Stimulated activated CD4-positive, alpha-beta T cell treated with anti-CD3 and anti-CD28 coated beads, Interleukin-12 subunit alpha, Interleukin-12 subunit beta, amount 100 ng/mL, for 48 hours (primary cell): ENCODE measurements around the gene AGPS.
"Not testable (repeated sequence)": the region's sequence is repeated elsewhere in the genome, so short reads cannot be mapped to it uniquely, and the experiment has no call there.

Experiments
- DNase-seq, 3 donors: peaks; one replicate each; pipeline ENCODE4 v3.0.0-alpha.2; 2020; ENCODE audit warnings: low read depth in 2 of 3, low spot score in 1 of 3

The AGPS gene

GRCh38 chr2:177392373-177393202, at the start of gene AGPS:
Gene AGPS (plus strand): TSS chr2:177392773. CDS start chr2:177392790, 17 bp downstream.
- DNase-seq, result peak; percentile 62 to 75 (median 63)

GRCh38 chr2:177343773-177344172, 48.8 kb upstream of the AGPS start:
- no peak for DNase-seq

- no peak for DNase-seq
Observed at GRCh38 chr2:177344316-177344715, 48.3 kb upstream of the AGPS start.

GRCh38 chr2:177346192-177346591, 46.4 kb upstream of the AGPS start:
- no peak for DNase-seq

- DNase-seq, result no peak
Observed at GRCh38 chr2:177347570-177347969, 45.0 kb upstream of the AGPS start.

- DNase-seq, result no peak
Observed at GRCh38 chr2:177348118-177348654, 44.4 kb upstream of the AGPS start.

DNA sequence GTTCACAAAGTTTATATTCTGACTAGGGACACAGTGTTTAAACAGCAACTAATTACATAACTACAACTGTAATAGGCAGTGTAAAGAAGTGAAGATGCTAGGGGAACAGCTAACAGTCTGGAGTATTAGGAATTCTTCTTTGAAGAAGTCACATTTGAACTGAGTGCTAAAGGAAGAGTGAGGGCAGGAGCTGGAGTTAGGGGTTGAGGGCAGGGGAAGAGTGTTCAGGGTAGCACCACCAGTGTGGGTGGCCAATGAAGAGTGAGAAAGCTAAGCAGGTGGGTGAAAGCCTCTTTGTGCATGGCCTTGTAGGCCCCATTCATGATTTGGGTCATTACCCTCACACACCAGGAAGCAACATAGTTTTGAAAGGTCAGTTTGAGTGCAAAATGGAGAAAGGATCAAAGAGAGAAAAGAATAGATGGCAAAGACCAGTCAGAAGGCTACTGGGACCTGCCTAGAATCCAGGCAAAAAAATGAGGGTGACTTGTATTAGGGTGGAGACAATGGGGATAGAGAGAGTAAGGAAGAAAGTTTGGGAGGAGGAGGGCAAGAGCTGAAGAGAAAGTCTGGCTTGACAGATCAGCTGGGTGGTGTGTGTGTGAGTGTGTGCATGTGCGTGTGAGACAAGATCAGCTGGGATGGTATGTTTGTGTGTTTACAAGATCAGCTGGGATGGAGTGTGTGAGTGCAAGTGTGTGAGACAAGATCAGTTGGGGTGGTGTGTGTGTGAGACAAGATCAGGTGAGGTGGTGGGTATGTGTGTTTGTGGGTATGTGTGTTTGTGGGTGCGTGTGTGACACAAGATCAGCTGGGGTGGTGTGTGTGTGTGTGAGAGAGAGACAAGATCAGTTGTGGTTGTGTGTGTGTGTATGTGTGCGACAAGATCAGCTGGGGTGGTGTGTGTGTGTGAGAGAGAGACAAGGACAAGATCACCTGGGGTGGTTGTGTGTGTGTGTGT, 43.6 kb upstream of the AGPS start:
- no peak for DNase-seq

GRCh38 chr2:177350624-177351023, 41.9 kb upstream of the AGPS start:
- DNase-seq, result not testable (repeated sequence)

- not testable (repeated sequence) for DNase-seq
Observed at GRCh38 chr2:177351121-177351520, 41.5 kb upstream of the AGPS start.

DNA sequence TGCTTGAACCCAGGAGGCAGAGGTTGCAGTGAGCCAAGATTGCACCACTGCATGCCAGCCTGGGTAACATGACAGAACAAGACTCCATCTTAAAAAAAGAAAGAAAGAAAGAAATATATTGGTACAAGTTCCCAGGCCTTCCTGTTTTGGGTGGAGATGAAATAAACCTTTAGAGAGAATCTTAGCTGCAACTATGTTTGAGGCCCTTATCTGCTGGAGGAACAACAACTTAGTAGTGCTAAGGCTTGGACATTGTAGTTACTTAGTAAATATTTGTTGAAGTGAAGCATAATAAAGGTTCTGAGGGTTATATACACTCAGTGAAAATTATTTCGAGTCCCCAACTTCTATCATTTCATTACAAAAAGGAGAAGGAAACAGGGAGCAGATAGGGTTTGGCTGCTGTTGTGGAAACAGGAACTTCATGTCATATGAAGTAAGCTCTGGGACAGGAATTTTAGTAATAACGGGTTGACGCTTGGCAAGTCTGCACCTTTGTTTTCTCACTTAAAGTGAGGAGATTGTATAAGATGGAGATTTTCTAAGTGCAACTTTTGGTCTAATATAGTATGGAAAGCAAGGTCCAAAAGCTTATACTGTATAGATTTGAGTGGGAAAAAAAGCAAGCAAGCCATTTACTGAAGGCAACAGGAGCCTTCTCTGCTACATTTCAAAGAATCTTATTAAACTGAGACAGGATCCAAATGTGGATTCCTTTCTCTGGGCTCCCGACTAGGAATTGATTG, 40.0 kb upstream of the AGPS start:
- DNase-seq, result no peak

- no peak for DNase-seq
Observed at GRCh38 chr2:177353187-177353478, 39.4 kb upstream of the AGPS start.

- not testable (repeated sequence) for DNase-seq
Observed at GRCh38 chr2:177354541-177354940, 38.0 kb upstream of the AGPS start.

DNA sequence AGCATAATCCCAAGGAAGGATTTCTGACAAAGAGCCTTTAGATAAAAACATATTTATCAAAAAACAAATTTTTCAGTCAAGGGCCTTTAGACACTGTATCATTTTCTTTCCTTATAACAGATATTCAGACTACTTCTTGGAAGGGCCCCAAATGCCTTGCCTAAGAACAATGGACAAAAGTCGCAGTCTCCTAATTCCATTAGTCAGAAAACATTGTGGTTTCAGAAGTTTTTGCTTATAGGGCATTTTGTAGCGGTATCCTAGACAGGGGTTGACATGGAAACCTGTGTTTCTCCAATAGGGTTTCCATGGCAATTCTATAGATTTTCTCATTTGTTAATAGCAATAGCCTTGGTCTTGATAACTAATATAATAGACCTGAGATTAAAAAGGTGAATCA, 36.7 kb upstream of the AGPS start:
- DNase-seq, result no peak

- no peak for DNase-seq
Observed at GRCh38 chr2:177359836-177360595, 32.6 kb upstream of the AGPS start.

GRCh38 chr2:177362499-177362898, 30.1 kb upstream of the AGPS start:
- no peak for DNase-seq

- no peak for DNase-seq
Observed at GRCh38 chr2:177363332-177363731, 29.2 kb upstream of the AGPS start.

DNA sequence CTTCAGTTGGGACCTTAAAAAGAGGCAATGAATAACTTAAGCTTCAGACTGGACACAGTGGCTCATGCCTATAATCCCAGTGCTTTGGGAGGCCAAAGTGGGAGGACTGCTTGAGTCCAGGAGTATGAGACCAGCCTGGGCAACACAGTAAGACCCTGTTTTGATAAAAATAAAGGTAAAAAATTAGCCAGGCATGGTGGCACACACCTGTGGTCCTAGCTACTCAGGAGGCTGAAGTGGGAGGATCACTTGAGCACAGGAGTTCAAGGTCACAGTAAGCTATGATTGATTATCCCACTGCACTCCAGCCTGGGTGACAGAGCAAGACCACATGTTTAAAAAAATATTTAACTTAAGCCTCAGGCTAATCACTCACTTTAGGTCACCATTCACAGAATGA, 26.8 kb upstream of the AGPS start:
- not testable (repeated sequence) for DNase-seq

DNA sequence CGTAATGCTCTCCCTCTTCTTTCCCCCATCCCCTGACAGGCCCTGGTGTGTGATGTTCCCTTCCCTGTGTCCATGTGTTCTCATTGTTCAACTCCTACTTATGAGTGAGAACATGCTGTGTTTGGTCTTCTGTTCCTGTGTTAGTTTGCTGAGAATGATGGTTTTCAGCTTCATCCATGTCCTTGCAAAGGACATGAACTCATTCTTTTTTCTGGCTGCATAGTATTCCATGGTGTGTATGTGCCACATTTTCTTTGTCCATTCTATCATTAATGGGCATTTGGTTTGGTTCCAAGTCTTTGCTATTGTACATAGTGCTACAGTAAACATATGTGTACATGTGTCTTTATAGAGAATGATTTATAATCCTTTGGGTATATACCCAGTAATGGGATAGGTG, 24.6 kb upstream of the AGPS start:
- not testable (repeated sequence) for DNase-seq

DNA sequence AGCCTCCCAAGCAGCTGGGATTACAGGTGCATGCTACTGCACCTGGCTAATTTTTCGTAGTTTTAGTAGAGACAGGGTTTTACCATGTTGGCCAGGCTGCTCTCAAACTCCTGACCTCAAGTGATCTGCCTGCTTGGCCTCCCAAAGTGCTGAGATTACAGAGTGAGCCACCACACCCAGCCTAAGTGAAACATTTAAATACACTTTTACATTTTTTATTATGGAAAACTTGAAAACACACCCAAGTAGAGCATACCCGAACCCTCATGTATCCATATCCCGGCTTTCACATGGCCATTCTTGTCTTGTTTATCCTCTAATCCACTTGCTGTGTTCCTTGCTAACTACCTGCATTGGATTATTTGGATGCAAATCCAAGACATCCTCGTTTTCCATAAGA, 13.2 kb upstream of the AGPS start:
- DNase-seq, result no peak

DNA sequence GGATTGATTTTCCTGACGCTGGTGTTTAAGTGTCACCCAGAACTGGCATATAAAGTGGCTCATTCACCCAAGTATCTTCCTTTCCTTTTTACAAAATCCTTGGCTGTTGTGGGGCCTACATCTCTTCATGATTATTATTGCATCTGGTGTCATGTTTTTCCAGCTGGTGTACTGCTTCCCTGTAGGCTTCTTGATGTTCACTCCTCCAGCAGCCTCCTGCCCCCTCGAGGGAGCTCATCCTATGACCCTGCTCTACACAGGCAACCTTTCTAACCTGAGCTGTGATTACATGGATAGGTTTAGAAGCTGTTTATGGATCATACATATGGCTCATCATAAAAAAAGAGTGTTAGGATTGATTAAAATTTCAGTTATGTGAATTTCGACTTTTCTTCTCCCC, 12.4 kb upstream of the AGPS start:
- DNase-seq, result no peak
